ENCODE data around the gene MRPL18.

The MRPL18 gene

DNA sequence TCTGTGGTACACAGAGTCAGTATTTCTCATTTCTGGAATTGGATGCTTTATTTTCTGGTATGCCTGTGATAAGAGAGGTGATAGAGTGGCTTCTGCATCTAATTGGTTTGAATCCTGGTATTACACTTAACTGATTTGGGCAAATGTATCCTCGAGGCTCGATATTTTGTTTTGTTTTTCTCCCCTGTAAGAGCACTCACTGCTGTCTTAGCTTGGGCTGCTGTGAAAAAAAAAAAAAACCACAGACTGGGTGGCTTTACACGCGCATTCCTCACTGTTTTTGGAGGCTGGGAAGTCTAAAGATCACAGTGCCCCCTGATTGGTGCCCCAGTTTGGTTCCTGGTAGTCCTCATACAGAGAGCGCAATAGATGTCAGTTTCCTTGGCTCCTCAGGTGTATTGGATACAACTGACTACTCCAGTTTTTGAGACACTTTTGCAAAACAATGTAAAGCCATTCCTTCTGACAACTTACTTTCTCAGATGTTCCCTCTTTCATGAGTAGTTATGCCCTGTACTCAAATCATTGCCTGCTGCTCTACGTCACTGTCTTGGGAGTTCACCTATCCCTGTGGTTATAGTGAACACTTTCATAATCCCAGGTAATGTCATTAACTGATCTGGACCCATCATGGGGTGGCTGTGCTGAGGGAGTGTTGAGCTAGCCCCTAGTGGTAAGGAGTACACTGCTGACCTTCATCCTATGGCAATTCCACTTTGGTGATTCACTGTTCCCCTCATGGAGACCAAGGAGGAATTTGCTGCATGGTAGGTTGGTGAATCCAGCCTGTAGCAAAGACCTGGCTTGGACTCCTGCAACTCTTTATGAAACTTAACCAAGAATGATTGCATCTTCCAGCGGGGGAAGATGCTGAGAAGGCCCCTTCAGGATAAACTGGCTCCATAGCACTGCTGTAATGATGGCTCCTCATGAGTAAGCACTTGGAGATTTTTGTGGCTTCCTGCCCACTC is 32.0 kb upstream of the MRPL18 start:
- peak; percentile 8 for DNase-seq (ENCODE audit: low read depth)
- H3K9ac ChIP-seq (ENCODE audit: low read length) = no peak overlapping the region
- H3K36me3 ChIP-seq (ENCODE audit: control insufficient read depth, insufficient read depth, low read length, severe bottlenecking) = peaks cover 59% of the 10 kb centered on the region
- H3K27me3 ChIP-seq (replicated peaks; ENCODE audit: control insufficient read depth, insufficient read depth, low read length) = no peaks in the 10 kb centered on the region
- H3K4me1 ChIP-seq (ENCODE audit: control insufficient read depth, insufficient read depth, low read length) = peaks cover 55% of the 10 kb centered on the region
- no peak overlapping the region for H3K4me3 ChIP-seq (ENCODE audit: low read length)
- H3K9me3 ChIP-seq (ENCODE audit: control insufficient read depth, low read length) = no peaks in the 10 kb centered on the region

DNA sequence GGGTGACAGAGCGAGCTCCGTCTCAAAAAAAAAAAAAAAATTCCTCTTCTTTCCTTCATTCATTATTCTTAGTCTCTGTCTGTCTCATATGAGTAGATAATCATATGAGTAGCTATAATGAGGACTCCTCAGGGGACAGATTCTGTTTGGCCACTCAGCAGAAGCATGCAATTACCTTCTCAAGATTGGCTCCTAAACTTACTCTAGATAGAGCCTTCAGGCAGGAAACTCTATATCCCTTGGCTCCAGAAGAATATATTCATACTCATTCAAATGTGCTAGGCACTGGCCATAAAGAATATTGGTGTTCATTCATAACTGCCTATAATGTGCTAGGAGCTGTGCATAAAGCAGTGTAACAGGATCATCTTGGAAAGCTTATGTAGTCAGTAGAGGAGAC is 30.6 kb upstream of the MRPL18 start:
- peaks cover 42% of the 10 kb centered on the region for H3K4me1 ChIP-seq (ENCODE audit: control insufficient read depth, insufficient read depth, low read length)
- H3K9ac ChIP-seq (ENCODE audit: low read length) = no peak overlapping the region
- no peaks in the 10 kb centered on the region for H3K27me3 ChIP-seq (replicated peaks; ENCODE audit: control insufficient read depth, insufficient read depth, low read length)
- H3K9me3 ChIP-seq (ENCODE audit: control insufficient read depth, low read length) = no peaks in the 10 kb centered on the region
- H3K36me3 ChIP-seq (ENCODE audit: control insufficient read depth, insufficient read depth, low read length, severe bottlenecking) = peaks cover 56% of the 10 kb centered on the region
- DNase-seq (ENCODE audit: low read depth) = no peak
- no peak overlapping the region for H3K4me3 ChIP-seq (ENCODE audit: low read length)

DNA sequence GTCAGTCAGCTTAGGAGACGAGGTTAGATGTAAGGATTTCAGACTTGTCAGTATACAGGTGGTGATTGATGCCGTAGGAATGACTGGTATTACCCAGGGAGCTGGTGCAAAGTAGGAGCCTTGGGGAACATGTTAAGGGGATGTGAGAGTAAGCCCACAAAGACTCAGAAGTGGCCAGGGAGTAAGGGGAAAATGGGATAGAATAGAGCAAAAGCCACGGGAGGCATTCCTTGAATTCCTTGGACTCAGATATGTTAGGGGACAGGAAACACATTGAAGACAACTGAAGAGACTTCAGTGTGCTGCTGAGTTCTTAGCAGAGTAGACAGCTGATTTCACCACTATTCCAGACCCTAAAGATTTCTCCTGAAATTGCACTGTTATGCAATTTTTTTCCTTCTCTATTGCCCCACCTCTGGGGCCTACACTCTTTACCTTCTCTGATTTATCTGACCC is 29.6 kb upstream of the MRPL18 start:
- Histone ChIP-seq H3K27me3 (replicated peaks; ENCODE audit: control insufficient read depth, insufficient read depth, low read length) (no peaks in the 10 kb centered on the region), H3K4me1 (ENCODE audit: control insufficient read depth, insufficient read depth, low read length) (peaks cover 33% of the 10 kb centered on the region), H3K9me3 (ENCODE audit: control insufficient read depth, low read length) (no peaks in the 10 kb centered on the region), H3K9ac (ENCODE audit: low read length) (peak overlapping the region; percentile 95), H3K36me3 (ENCODE audit: control insufficient read depth, insufficient read depth, low read length, severe bottlenecking) (peaks cover 57% of the 10 kb centered on the region), H3K4me3 (ENCODE audit: low read length) (peak overlapping the region; percentile 90)
- DNase-seq (ENCODE audit: low read depth) = peak; percentile 56

DNA sequence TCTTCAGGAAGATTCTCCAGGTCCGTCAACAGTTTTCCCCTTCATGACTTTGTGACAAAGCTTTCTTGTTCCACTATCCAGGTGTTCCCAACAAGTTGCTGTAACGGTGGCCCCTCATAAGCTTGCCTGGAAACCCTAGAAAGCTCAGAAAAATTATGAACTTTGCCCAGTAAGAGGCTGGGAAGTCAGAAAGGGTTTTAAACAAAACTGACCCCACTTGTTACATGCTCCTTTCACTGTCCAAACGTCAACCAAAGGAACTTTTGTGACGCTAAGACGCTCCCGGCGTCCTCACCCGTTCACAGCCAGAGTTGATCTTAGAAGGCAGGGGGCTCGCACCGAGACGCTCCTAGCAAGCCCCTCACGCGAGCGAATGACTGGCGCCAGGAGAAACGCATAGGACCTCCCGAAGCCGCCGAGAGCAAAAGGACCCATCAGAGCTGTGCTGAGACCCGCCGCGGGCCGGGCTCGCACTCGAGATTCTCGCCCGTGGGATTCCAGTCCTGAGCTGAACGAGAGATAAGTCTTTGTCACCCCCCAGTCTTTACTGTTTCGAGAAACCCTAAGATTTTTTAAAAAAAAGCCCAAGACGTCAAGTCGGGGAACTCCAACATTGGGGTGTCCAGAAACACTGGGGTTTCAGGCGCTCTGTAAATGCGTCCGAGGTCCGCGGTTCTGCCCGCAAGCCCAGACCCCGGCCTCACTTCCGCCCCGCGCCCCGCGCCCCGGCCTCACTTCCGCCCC is 29.0 kb upstream of the MRPL18 start:
- peak overlapping the region; percentile 90 for H3K4me3 ChIP-seq (ENCODE audit: low read length)
- peaks cover 57% of the 10 kb centered on the region for H3K36me3 ChIP-seq (ENCODE audit: control insufficient read depth, insufficient read depth, low read length, severe bottlenecking)
- H3K4me1 ChIP-seq (ENCODE audit: control insufficient read depth, insufficient read depth, low read length) = peaks cover 33% of the 10 kb centered on the region
- H3K9me3 ChIP-seq (ENCODE audit: control insufficient read depth, low read length) = no peaks in the 10 kb centered on the region
- H3K9ac ChIP-seq (ENCODE audit: low read length) = peak overlapping the region; percentile 95
- no peak for DNase-seq (ENCODE audit: low read depth)
- no peaks in the 10 kb centered on the region for H3K27me3 ChIP-seq (replicated peaks; ENCODE audit: control insufficient read depth, insufficient read depth, low read length)

DNA sequence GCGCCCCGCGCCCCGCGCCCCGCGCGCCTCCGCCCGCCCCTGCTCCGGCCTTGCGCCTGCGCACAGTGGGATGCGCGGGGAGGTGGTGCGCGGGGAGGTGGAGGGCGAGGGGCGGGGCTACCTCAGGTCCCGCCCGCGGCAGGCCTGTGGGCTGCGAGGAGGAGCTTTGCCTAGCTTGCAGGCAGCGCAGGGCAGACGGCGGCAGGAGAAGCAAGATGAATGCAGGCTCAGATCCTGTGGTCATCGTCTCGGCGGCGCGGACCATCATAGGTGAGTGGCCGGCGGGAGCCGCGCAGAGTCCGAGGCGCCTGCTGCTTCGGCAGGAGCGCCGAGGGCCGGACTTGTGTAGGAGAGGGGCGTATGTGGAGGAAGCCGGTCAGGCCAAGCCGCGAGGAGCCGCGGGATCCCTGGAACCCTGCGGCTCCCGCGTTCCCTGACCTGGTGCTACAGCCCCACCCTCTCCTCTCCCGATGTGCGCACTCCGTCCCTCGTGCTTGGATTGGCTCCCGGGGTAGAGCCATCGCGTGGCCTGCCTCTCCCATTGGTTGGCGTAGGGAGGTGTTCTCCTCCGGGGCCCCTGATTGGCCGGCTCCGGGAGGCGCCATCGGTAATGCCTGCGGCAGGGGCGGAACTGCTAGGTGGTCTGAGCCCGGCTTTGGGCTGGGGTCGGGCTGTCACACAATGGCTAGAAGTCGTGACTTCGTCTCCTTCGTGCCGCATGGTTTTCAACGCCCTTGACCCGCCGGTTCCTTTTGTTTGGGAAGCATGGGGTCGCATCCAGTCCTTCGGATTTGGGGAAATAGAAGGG is 28.2 kb upstream of the MRPL18 start, which contains the start of gene ACAT2:
Gene ACAT2, plus strand, starts transcription at position 173 of the 808 bp plus-strand sequence. Its CDS starts 43 bp downstream, at position 216.
- Histone ChIP-seq H3K27me3 (replicated peaks; ENCODE audit: control insufficient read depth, insufficient read depth, low read length) (no peaks in the 10 kb centered on the region), H3K36me3 (ENCODE audit: control insufficient read depth, insufficient read depth, low read length, severe bottlenecking) (peaks cover 57% of the 10 kb centered on the region), H3K9me3 (ENCODE audit: control insufficient read depth, low read length) (no peaks in the 10 kb centered on the region), H3K4me1 (ENCODE audit: control insufficient read depth, insufficient read depth, low read length) (peaks cover 33% of the 10 kb centered on the region), H3K9ac (ENCODE audit: low read length) (peak within 1 kb of the TSS; percentile 95), H3K4me3 (ENCODE audit: low read length) (peak within 1 kb of the TSS; percentile 90)
- DNase-seq (ENCODE audit: low read depth) = peak; percentile 98

DNA sequence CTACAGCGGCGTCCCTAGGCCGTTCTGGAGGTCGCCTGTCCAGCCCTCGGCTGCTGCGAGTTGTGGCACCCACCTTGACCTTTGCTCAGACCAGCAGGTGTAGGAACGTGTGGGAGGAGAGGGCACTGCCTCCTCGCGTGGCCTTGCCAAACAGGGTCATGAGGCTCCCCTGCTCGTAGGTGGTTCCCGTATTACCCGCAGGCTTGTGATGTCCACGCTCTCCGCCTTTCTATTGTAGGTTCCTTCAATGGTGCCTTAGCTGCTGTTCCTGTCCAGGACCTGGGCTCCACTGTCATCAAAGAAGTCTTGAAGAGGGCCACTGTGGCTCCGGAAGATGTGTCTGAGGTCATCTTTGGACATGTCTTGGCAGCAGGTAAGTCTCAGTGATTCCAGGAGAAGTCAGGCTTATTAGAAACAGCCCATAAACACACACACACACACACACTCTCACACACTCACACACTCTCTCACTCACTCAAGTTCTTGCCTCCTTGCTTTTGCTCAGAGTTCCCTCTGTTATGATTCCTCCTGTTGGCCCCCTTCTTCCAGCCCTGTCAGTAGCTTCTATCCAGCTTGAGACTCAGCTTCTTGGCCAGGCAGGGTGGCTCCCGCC is 27.5 kb upstream of the MRPL18 start:
- Histone ChIP-seq H3K9ac (ENCODE audit: low read length) (peak overlapping the region; percentile 94), H3K9me3 (ENCODE audit: control insufficient read depth, low read length) (no peaks in the 10 kb centered on the region), H3K27me3 (replicated peaks; ENCODE audit: control insufficient read depth, insufficient read depth, low read length) (no peaks in the 10 kb centered on the region), H3K36me3 (ENCODE audit: control insufficient read depth, insufficient read depth, low read length, severe bottlenecking) (peaks cover 57% of the 10 kb centered on the region), H3K4me3 (ENCODE audit: low read length) (peak overlapping the region; percentile 90), H3K4me1 (ENCODE audit: control insufficient read depth, insufficient read depth, low read length) (peaks cover 33% of the 10 kb centered on the region)
- no peak for DNase-seq (ENCODE audit: low read depth)

DNA sequence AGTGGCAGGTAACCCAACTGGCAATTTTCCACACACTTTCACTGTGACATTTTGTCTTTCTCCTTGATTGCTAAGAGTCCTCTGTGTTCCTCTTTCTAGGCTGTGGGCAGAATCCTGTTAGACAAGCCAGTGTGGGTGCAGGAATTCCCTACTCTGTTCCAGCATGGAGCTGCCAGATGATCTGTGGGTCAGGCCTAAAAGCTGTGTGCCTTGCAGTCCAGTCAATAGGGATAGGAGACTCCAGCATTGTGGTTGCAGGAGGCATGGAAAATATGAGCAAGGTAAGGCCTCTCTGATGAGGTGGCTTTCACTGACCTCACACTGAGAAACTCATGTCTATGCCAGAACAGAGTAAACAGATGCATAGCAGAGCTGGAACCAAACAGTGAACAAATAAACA is 23.4 kb upstream of the MRPL18 start:
- Histone ChIP-seq H3K36me3 (ENCODE audit: control insufficient read depth, insufficient read depth, low read length, severe bottlenecking) (peaks cover 87% of the 10 kb centered on the region), H3K9ac (ENCODE audit: low read length) (no peak overlapping the region), H3K4me1 (ENCODE audit: control insufficient read depth, insufficient read depth, low read length) (peaks cover 10% of the 10 kb centered on the region), H3K27me3 (replicated peaks; ENCODE audit: control insufficient read depth, insufficient read depth, low read length) (no peaks in the 10 kb centered on the region), H3K9me3 (ENCODE audit: control insufficient read depth, low read length) (no peaks in the 10 kb centered on the region), H3K4me3 (ENCODE audit: low read length) (no peak overlapping the region)
- peak; percentile 7 for DNase-seq (ENCODE audit: low read depth)

DNA sequence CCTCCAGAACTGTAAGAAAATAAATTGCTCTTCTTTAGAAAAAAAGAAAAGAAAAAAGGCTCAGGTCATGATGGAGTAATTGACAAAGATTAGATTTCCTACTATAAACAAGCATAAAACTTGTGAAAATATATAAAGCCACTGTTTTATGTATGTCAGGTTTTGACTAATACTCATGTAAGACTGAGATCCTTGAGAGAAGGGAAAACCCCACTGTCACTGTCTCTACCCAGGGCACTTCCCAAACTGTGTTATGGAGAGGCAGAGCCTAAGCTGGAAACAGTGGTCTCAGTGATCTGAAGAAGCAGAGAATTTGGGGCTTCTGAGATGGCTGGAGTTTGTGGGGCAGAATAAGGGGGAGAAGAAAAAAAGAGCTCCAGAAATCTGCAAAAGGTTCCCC is 20.8 kb upstream of the MRPL18 start:
- Histone ChIP-seq H3K9ac (ENCODE audit: low read length) (no peak overlapping the region), H3K36me3 (ENCODE audit: control insufficient read depth, insufficient read depth, low read length, severe bottlenecking) (peaks cover 98% of the 10 kb centered on the region)
- no peak for DNase-seq (ENCODE audit: low read depth)

DNA sequence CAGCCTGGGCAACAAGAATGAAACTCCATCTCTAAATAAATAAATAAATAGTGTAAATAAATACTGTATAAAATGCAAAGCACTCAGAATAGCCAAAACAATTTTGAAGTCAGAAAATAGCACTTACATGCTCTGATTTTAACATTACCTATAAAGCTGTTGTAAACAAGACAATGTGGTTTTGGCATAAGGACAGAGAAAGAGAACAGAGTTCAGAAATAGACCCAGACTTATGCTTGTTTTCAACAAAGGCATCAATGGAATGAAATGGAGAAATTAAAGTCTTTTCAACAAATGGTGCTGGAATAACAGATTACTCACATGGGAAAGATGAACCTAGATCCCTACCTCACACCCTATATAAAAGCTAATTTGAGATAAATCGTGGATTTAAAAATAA is 18.1 kb upstream of the MRPL18 start:
- H3K36me3 ChIP-seq (ENCODE audit: control insufficient read depth, insufficient read depth, low read length, severe bottlenecking) = peaks cover 99% of the 10 kb centered on the region
- no peak overlapping the region for H3K9ac ChIP-seq (ENCODE audit: low read length)
- H3K4me1 ChIP-seq (ENCODE audit: control insufficient read depth, insufficient read depth, low read length) = no peaks in the 10 kb centered on the region
- H3K9me3 ChIP-seq (ENCODE audit: control insufficient read depth, low read length) = no peaks in the 10 kb centered on the region
- no peak overlapping the region for H3K4me3 ChIP-seq (ENCODE audit: low read length)
- H3K27me3 ChIP-seq (replicated peaks; ENCODE audit: control insufficient read depth, insufficient read depth, low read length) = no peaks in the 10 kb centered on the region
- no peak for DNase-seq (ENCODE audit: low read depth)

More for the DNA sequence above, 20.8 kb upstream of the MRPL18 start:
- H3K9me3 ChIP-seq (ENCODE audit: control insufficient read depth, low read length) = no peaks in the 10 kb centered on the region
- H3K4me1 ChIP-seq (ENCODE audit: control insufficient read depth, insufficient read depth, low read length) = no peaks in the 10 kb centered on the region
- H3K4me3 ChIP-seq (ENCODE audit: low read length) = no peak overlapping the region
- no peaks in the 10 kb centered on the region for H3K27me3 ChIP-seq (replicated peaks; ENCODE audit: control insufficient read depth, insufficient read depth, low read length)

DNA sequence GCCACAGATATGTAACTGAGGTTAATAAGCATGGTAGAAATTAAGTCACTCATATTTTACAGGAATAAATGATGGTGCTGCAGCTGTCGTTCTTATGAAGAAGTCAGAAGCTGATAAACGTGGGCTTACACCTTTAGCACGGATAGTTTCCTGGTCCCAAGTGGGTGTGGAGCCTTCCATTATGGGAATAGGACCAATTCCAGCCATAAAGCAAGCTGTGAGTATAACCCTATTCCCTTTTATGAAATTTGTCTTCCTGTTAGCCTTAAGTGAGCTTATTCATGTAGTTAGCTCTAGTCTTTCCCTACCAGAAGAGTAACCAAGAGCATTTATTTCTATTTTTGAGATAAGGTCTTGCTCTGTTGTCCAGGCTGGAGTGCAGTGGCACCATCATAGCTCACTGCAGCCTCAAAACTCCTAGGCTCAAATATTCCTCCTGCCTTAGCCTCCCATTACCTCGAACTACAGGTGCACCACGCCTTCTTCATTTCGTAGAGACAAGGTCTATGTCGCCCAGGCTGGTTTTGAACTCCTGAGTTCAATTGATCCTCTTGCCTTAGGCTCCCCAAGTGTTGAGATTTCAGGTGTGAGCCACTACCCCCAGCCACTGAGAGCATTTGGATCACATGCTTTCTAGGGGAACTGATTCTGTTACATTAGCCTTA is 12.9 kb upstream of the MRPL18 start:
- Histone ChIP-seq H3K27me3 (replicated peaks; ENCODE audit: control insufficient read depth, insufficient read depth, low read length) (no peaks in the 10 kb centered on the region), H3K4me3 (ENCODE audit: low read length) (no peak overlapping the region), H3K36me3 (ENCODE audit: control insufficient read depth, insufficient read depth, low read length, severe bottlenecking) (peaks cover 100% of the 10 kb centered on the region), H3K9ac (ENCODE audit: low read length) (no peak overlapping the region), H3K4me1 (ENCODE audit: control insufficient read depth, insufficient read depth, low read length) (no peaks in the 10 kb centered on the region), H3K9me3 (ENCODE audit: control insufficient read depth, low read length) (no peaks in the 10 kb centered on the region)
- no peak for DNase-seq (ENCODE audit: low read depth)

Measured in adipocyte (in vitro differentiated cells).